ENCODE results near the gene RNF166. TPM values are rescaled to one million over a fixed set of nuclear protein-coding genes. Genes with fewer than 3 reads are reported as not detected.

The RNF166 gene
- total and polyA plus RNA-seq, 2 of the 13 experiments (the other 11 are each of a cell fraction or from before 2014, with no cell fraction given): 21.4 to 23.0 TPM

GRCh38 chr16:88681084-88681680 lies 25.0 kb downstream of the RNF166 start (continued):
- TF ChIP-seq ZNF343 (CRISPR knock-in tag; IDR thresholded peaks at IDR 0.05) (no peak), HMG20A (CRISPR knock-in tag; IDR thresholded peaks at IDR 0.05; ENCODE audit: borderline replicate concordance) (no peak), ZNF292 (CRISPR knock-in tag; IDR thresholded peaks at IDR 0.05; ENCODE audit: borderline replicate concordance, low read depth) (no peak), ZBED4 (CRISPR knock-in tag; IDR thresholded peaks at IDR 0.05; ENCODE audit: borderline replicate concordance) (no peak), DNMT3B (CRISPR knock-in tag; conservative IDR thresholded peaks at IDR 0.05) (no peak), ZNF337 (CRISPR knock-in tag; IDR thresholded peaks at IDR 0.05; ENCODE audit: borderline replicate concordance, low read depth) (no peak), ZNF510 (CRISPR knock-in tag; IDR thresholded peaks at IDR 0.05; ENCODE audit: low read depth) (no peak), EP300 (IDR thresholded peaks at IDR 0.05; ENCODE audit: low read depth in 2 of 2, low read length in 2 of 2) (no peak), EP300 (CRISPR knock-in tag; IDR thresholded peaks at IDR 0.05; ENCODE audit: borderline replicate concordance) (no peak), ATRX (CRISPR knock-in tag; IDR thresholded peaks at IDR 0.05; ENCODE audit: borderline replicate concordance) (no peak), ZNF180 (CRISPR knock-in tag; IDR thresholded peaks at IDR 0.05; ENCODE audit: borderline replicate concordance, low read depth) (no peak), ZNF546 (CRISPR knock-in tag; conservative IDR thresholded peaks at IDR 0.05) (no peak), TBP (CRISPR knock-in tag; IDR thresholded peaks at IDR 0.05) (no peak), ZNF746 (CRISPR knock-in tag; IDR thresholded peaks at IDR 0.05) (no peak), ZNF468 (CRISPR knock-in tag; IDR thresholded peaks at IDR 0.05) (no peak), ZNF569 (CRISPR knock-in tag; IDR thresholded peaks at IDR 0.05; ENCODE audit: borderline replicate concordance) (no peak), PRDM10 (CRISPR knock-in tag; IDR thresholded peaks at IDR 0.05; ENCODE audit: low read depth) (no peak), IRF9 (CRISPR knock-in tag; IDR thresholded peaks at IDR 0.05; ENCODE audit: borderline replicate concordance) (no peak), LRRFIP1 (CRISPR knock-in tag; conservative IDR thresholded peaks at IDR 0.05) (no peak)
